Thoracic aorta (tissue), 2 donors: ENCODE results near the gene GCN1. TPM values are rescaled to one million over a fixed set of nuclear protein-coding genes. Genes with fewer than 3 reads are reported as not detected.
"Not testable (repeated sequence)": the region's sequence is repeated elsewhere in the genome, so short reads cannot be mapped to it uniquely, and the experiment has no call there.

ENCODE experiments used
- ATAC-seq: fragments of 150-250 bp; one replicate; pipeline ENCODE4 v1.8.0; 2017; ENCODE audit warnings: low read depth; ENCODE audit not compliant: insufficient number of reproducible peaks, low FRiP score
- DNase-seq: peaks from one replicate; pipeline ENCODE4 v3.0.0-alpha.2; 2020; ENCODE audit warnings: low spot score
- H3K27ac ChIP-seq, 2 donors: fragments of 200-600 bp; sonication (generic); 1 replicate in 1 of 2; 2 replicates in 1 of 2; pipeline ENCODE4 v1.5.1; 2016; ENCODE audit warnings: mild to moderate bottlenecking in 2 of 2, moderate library complexity in 2 of 2
- H3K27me3 ChIP-seq: fragments of 200-600 bp; sonication (generic); replicated peaks from 2 replicates; pipeline ENCODE4 v1.6.0; 2016; ENCODE audit warnings: mild to moderate bottlenecking; ENCODE audit not compliant: insufficient read depth
- H3K36me3 ChIP-seq: fragments of 200-600 bp; sonication (generic); one replicate; pipeline ENCODE4 v1.5.1; 2016
- H3K4me1 ChIP-seq, 2 donors: fragments of 200-600 bp; sonication (generic); 1 replicate in 1 of 2; 2 replicates in 1 of 2; pipeline versions ENCODE4 v1.5.1 to v1.6.0; 2016; ENCODE audit warnings: low read depth in 2 of 2, mild to moderate bottlenecking in 1 of 2; ENCODE audit not compliant: control insufficient read depth in 1 of 2
- H3K4me3 ChIP-seq: fragments of 200-600 bp; sonication (generic); 2 replicates; pipeline ENCODE4 v1.5.1; 2016; ENCODE audit warnings: mild to moderate bottlenecking
- H3K9me3 ChIP-seq: fragments of 200-600 bp; sonication (generic); 2 replicates; pipeline ENCODE4 v1.5.1; 2016
- CTCF ChIP-seq: fragments of 200-600 bp; sonication (generic); IDR thresholded peaks from one replicate; pipeline ENCODE4 v1.5.1; 2019; ENCODE audit warnings: antibody characterized with exemption
- total RNA-seq, 2 donors: library from RNA; depleted of rRNA; stranded (reverse); fragments of >200 nt; gene quantifications; one replicate each; pipeline versions ENCODE4 v1.1.0 to v1.2.3, GENCODE V29; 2016

GCN1 gene
- total RNA-seq, 2 donors from 2014 or later, result 56.8 to 91.5 TPM

- H3K9me3 ChIP-seq, result no peaks in the 10 kb centered on the region
- ATAC-seq (no peak), DNase-seq (no peak)
- no peaks in the 10 kb centered on the region for H3K4me1 ChIP-seq
- no peak overlapping the region for H3K4me3 ChIP-seq
- no peaks in the 10 kb centered on the region for H3K27me3 ChIP-seq
- no peak overlapping the region for H3K27ac ChIP-seq
- H3K36me3 ChIP-seq, result peaks cover 47% of the 10 kb centered on the region
- TF ChIP-seq CTCF, result no peak
Observed at GRCh38 chr12:120211243-120211903, 16.9 kb upstream of the GCN1 start.

DNA sequence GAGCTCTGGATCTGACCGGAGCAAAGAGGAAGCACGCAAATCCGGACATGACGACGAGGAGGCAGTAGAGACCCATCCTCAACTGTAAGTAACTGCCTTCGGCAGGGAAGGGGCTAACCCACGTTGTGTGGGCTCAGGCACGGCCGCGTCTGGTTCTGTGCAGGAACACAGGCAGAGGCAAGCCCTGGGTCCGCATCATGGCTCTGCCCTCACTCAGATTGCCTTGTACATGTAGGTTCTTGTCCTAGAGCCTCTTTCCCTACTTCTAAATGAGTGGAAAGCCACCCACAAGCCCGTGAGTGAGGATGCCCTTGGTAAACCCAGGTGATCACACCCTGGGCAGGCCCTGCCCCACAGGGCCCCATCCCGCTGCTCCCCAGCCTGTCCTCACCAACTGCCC, 15.3 kb upstream of the GCN1 start:
- no peaks in the 10 kb centered on the region for H3K27me3 ChIP-seq
- no peaks in the 10 kb centered on the region for H3K9me3 ChIP-seq
- DNase-seq (no peak), ATAC-seq (no peak)
- no peak overlapping the region for H3K27ac ChIP-seq
- H3K36me3 ChIP-seq, result peaks cover 39% of the 10 kb centered on the region
- TF ChIP-seq CTCF, result no peak
- H3K4me1 ChIP-seq, result no peaks in the 10 kb centered on the region
- H3K4me3 ChIP-seq, result no peak overlapping the region

- ATAC-seq, result no peak
- Histone ChIP-seq H3K4me3 (no peak overlapping the region), H3K27ac (no peak overlapping the region), H3K36me3 (peaks cover 15% of the 10 kb centered on the region), H3K9me3 (no peaks in the 10 kb centered on the region), H3K27me3 (no peaks in the 10 kb centered on the region), H3K4me1 (no peaks in the 10 kb centered on the region)
- no peak for DNase-seq
- no peak for TF ChIP-seq CTCF
Observed at GRCh38 chr12:120207227-120207626, 12.7 kb upstream of the GCN1 start.

DNA sequence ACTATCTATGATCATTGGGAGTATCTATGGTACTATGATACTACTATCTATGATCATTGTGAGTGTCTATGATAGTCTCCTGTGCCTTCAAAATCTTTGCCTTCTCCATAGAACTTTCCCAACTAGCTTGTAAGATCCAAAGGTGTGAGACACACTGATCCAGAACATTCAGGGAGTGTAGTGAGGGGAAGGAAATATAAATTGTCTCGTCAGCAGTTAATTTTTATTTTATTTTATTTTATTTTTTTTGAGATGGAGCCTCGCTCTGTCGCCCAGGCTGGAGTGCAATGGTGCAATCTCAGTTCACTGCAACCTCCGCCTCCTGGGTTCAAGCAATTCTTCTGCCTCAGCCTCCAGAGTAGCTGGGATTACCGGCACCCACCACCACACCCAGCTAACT, 12.3 kb upstream of the GCN1 start:
- ATAC-seq, result not testable (repeated sequence)

GRCh38 chr12:120206228-120206627, 11.7 kb upstream of the GCN1 start:
- no peaks in the 10 kb centered on the region for H3K9me3 ChIP-seq
- DNase-seq (no peak), ATAC-seq (no peak)
- H3K27me3 ChIP-seq, result no peaks in the 10 kb centered on the region
- no peak for TF ChIP-seq CTCF
- H3K4me3 ChIP-seq, result no peak overlapping the region
- no peak overlapping the region for H3K27ac ChIP-seq
- peaks cover 5% of the 10 kb centered on the region for H3K36me3 ChIP-seq
- no peaks in the 10 kb centered on the region for H3K4me1 ChIP-seq

More for the DNA sequence above, 12.3 kb upstream of the GCN1 start:
- not testable (repeated sequence) for H3K27me3 ChIP-seq, H3K4me1 ChIP-seq, DNase-seq, H3K27ac ChIP-seq, H3K9me3 ChIP-seq, H3K4me3 ChIP-seq
- H3K36me3 ChIP-seq, result peaks cover 10% of the 10 kb centered on the region

DNA sequence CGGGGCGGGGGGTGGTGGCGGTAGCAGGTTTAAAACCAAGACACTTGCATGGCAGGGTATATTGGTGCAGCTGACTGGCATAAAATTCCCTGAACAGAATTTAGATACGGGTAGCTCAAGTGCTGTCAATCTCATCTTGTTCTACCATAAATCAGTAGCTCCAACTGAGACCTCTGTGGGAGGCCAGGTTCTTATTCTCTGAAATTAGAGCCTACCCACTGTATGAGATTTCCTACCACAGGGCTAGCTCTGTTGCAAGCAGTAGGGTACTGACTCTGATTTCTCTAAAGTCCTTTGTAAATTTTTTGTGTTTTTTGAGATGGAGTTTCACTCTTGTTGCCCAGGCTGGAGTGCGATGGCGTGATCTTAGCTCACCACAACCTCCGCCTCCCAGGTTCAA, 9.7 kb upstream of the GCN1 start:
- Histone ChIP-seq H3K4me3 (no peak overlapping the region), H3K4me1 (peaks cover 10 to 14% of the 10 kb centered on the region in 2 donors), H3K27ac (no peak overlapping the region), H3K9me3 (no peaks in the 10 kb centered on the region), H3K36me3 (peaks cover 2% of the 10 kb centered on the region), H3K27me3 (no peaks in the 10 kb centered on the region)
- no peak for DNase-seq
- TF ChIP-seq CTCF, result no peak
- ATAC-seq, result no peak
